HL-60 (cell line): ENCODE results near the gene SCAF8.

Source experiments
- DNase-seq, 2 experiments: peaks; one replicate each; pipeline ENCODE4 v3.0.0-alpha.2; 2010 to 2020; ENCODE audit warnings: low read depth in 1 of 2, low spot score in 1 of 2
- H3K27ac ChIP-seq: fragments of 250-450 bp; sonication (Bioruptor Pico); replicated peaks from 2 replicates; pipeline ENCODE4 v1.5.1; 2020; ENCODE audit warnings: mild to moderate bottlenecking, moderate library complexity
- H3K27me3 ChIP-seq: fragments of 250-450 bp; sonication (Bioruptor Pico); 2 replicates; pipeline ENCODE4 v1.5.1; 2021; ENCODE audit warnings: mild to moderate bottlenecking, moderate library complexity; ENCODE audit not compliant: insufficient read depth, poor library complexity, severe bottlenecking
- H3K4me3 ChIP-seq: replicated peaks from 2 replicates; pipeline ENCODE4 v1.5.1; 2011; ENCODE audit warnings: mild to moderate bottlenecking, control low read depth, low read length; ENCODE audit not compliant: insufficient read depth
- CTCF ChIP-seq: IDR thresholded peaks from one replicate; pipeline ENCODE4 v1.5.1; 2011; ENCODE audit warnings: low read length, control low read depth, inconsistent platforms; ENCODE audit not compliant: insufficient read depth
- GABPA ChIP-seq: IDR thresholded peaks from 2 replicates; pipeline ENCODE4 v1.6.1; 2012; ENCODE audit warnings: low read depth
- POLR2AphosphoS5 ChIP-seq: IDR thresholded peaks from 2 replicates; pipeline ENCODE4 v1.6.1; 2012; ENCODE audit warnings: low read depth
- REST ChIP-seq: IDR thresholded peaks from 2 replicates; pipeline ENCODE4 v1.6.1; 2012; ENCODE audit warnings: low read depth; ENCODE audit not compliant: insufficient replicate concordance
- SPI1 ChIP-seq: IDR thresholded peaks from 2 replicates; pipeline ENCODE4 v1.6.1; 2012; ENCODE audit warnings: low read depth, mild to moderate bottlenecking, borderline replicate concordance
- long read RNA-seq: library from polyadenylated mRNA; unstranded; transcript quantifications from one replicate; pipeline ENCODE4 v2.0.0, GENCODE V29; 2020

SCAF8 gene
- long read RNA-seq, full-length matches to known transcripts = 3 of 12 reads
- long read RNA-seq, partial matches to known transcripts = 4 of 12 reads
- long read RNA-seq, other reads (novel, unspliced or antisense) = 5 of 12 reads

GRCh38 chr6:154733183-154733625, at the start of gene SCAF8:
Gene SCAF8, plus strand, starts transcription at chr6:154733416. Its CDS starts 485 bp downstream, at chr6:154733901.
- peak within 1 kb of the TSS; percentile 98 for H3K27ac ChIP-seq
- peak; percentile 63 to 68 for DNase-seq
- H3K4me3 ChIP-seq = peak within 1 kb of the TSS; percentile 78
- TF ChIP-seq REST (peak; percentile 47), SPI1 (0 out of 2 replicates have a peak, but pooled peaks have one; percentile 46), CTCF (peak; percentile 42), POLR2AphosphoS5 (peak; percentile 85), GABPA (no peak; the same call in 1 of the 2 replicates)
- no peaks in the 10 kb centered on the region for H3K27me3 ChIP-seq

GRCh38 chr6:154683756-154684523, 49.3 kb upstream of the SCAF8 start:
- no peaks in the 10 kb centered on the region for H3K27me3 ChIP-seq
- no peak overlapping the region for H3K4me3 ChIP-seq
- peak in 1 of 2 experiments; percentile 34 for DNase-seq
- TF ChIP-seq CTCF = no peak
- no peak for TF ChIP-seq REST
- no peak for TF ChIP-seq GABPA
- peak; percentile 90 for TF ChIP-seq SPI1
- TF ChIP-seq POLR2AphosphoS5 = no peak
- H3K27ac ChIP-seq = no peak overlapping the region

- Histone ChIP-seq H3K4me3 (no peak overlapping the region), H3K27ac (no peak overlapping the region), H3K27me3 (no peaks in the 10 kb centered on the region)
- TF ChIP-seq POLR2AphosphoS5 (no peak), SPI1 (no peak), REST (no peak), CTCF (no peak), GABPA (no peak)
- no peak for DNase-seq
Observed at GRCh38 chr6:154686162-154686561, 47.1 kb upstream of the SCAF8 start.
